GM23248 (cell line): Measurements from ENCODE around the gene EIF4E. TPM values are rescaled to one million over a fixed set of nuclear protein-coding genes. Genes with fewer than 3 reads are reported as not detected.
A peak's percentile ranks its signal among the peaks of the same experiment; 100 is the strongest.

ENCODE experiments used
- DNase-seq: peaks from one replicate; pipeline ENCODE4 v3.0.0-alpha.2; 2015
- H2AFZ ChIP-seq: fragments of 200-600 bp; sonication (generic); 2 replicates; pipeline ENCODE4 v1.6.1; 2016; ENCODE audit warnings: antibody characterized with exemption
- H3F3A ChIP-seq: fragments of 200-600 bp; sonication (generic); 2 replicates; pipeline ENCODE4 v1.6.1; 2016; ENCODE audit warnings: mild to moderate bottlenecking, antibody characterized with exemption, mixed run types; ENCODE audit not compliant: insufficient read depth
- H3K27ac ChIP-seq: fragments of 200-600 bp; sonication (generic); 2 replicates; pipeline ENCODE4 v1.5.1; 2016; ENCODE audit warnings: mild to moderate bottlenecking
- H3K27me3 ChIP-seq: fragments of 200-600 bp; sonication (generic); replicated peaks from 2 replicates; pipeline ENCODE4 v1.6.1; 2016; ENCODE audit warnings: mild to moderate bottlenecking; ENCODE audit not compliant: insufficient read depth
- H3K36me3 ChIP-seq: fragments of 200-600 bp; sonication (generic); 2 replicates; pipeline ENCODE4 v1.6.1; 2016; ENCODE audit warnings: low read depth, mild to moderate bottlenecking
- H3K4me1 ChIP-seq: fragments of 200-600 bp; sonication (generic); 2 replicates; pipeline ENCODE4 v1.6.1; 2016; ENCODE audit warnings: mild to moderate bottlenecking; ENCODE audit not compliant: insufficient read depth
- H3K4me2 ChIP-seq: fragments of 200-600 bp; sonication (generic); one replicate; pipeline ENCODE4 v1.6.1; 2016; ENCODE audit warnings: mild to moderate bottlenecking; ENCODE audit not compliant: unreplicated experiment
- H3K4me3 ChIP-seq: fragments of 200-600 bp; sonication (generic); 2 replicates; pipeline ENCODE4 v1.5.1; 2016; ENCODE audit warnings: mild to moderate bottlenecking
- H3K79me2 ChIP-seq: fragments of 200-600 bp; sonication (generic); 2 replicates; pipeline ENCODE4 v1.6.1; 2016; ENCODE audit warnings: mild to moderate bottlenecking; ENCODE audit not compliant: insufficient read depth
- H3K9ac ChIP-seq: fragments of 200-600 bp; sonication (generic); 2 replicates; pipeline ENCODE4 v1.6.1; 2016; ENCODE audit warnings: mild to moderate bottlenecking
- H3K9me2 ChIP-seq: fragments of 200-600 bp; sonication (generic); 2 replicates; pipeline ENCODE4 v1.6.1; 2016; ENCODE audit warnings: mixed run types, mild to moderate bottlenecking, moderate library complexity; ENCODE audit not compliant: insufficient read depth
- H3K9me3 ChIP-seq: fragments of 200-600 bp; sonication (generic); one replicate; pipeline ENCODE4 v1.6.1; 2017; ENCODE audit warnings: low read depth
- H4K20me1 ChIP-seq: fragments of 200-600 bp; sonication (generic); 2 replicates; pipeline ENCODE4 v1.6.0; 2016; ENCODE audit not compliant: insufficient read depth
- EZH2 ChIP-seq: fragments of 200-600 bp; sonication (generic); IDR thresholded peaks from 2 replicates; pipeline ENCODE4 v1.6.1; 2018; ENCODE audit warnings: antibody characterized with exemption, mild to moderate bottlenecking; ENCODE audit not compliant: insufficient read depth, poor library complexity, severe bottlenecking
- EZH2phosphoT487 ChIP-seq: fragments of 200-600 bp; sonication (generic); IDR thresholded peaks from 2 replicates; pipeline ENCODE4 v1.6.1; 2018; ENCODE audit warnings: antibody characterized with exemption, moderate library complexity, mild to moderate bottlenecking, low read depth; ENCODE audit not compliant: insufficient read depth
- WGBS, 2 experiments: methylation state at CpG; one replicate each; pipeline ENCODE4 v1.1.6; 2015 to 2017; ENCODE audit warnings: low lambda C conversion rate in 2 of 2, low coverage in 1 of 2; ENCODE audit errors: missing lambda C conversion rate in 2 of 2; 5-methylcytosine and 5-hydroxymethylcytosine counted together
- in situ Hi-C: fragments of 300-500 bp; cut with MboI; formaldehyde crosslinking; loops from 2 replicates; pipeline ENCODE4 v1.15.0; 2020
- polyA plus RNA-seq: library from polyadenylated mRNA; unstranded; fragments of >200 nt; fragmentation: Nextera tagmentation; extraction: Ambion mirVana; gene quantifications from 2 replicates; pipeline ENCODE4 v1.2.1, GENCODE V29; 2016
- total RNA-seq: library from RNA; depleted of rRNA; stranded (reverse); fragments of >200 nt; shearing (Covaris generic); gene quantifications from 2 replicates; pipeline ENCODE4 v1.2.3, GENCODE V29; 2014

EIF4E gene
- total and polyA plus RNA-seq, 2 experiments from 2014 or later, result 113 to 133 TPM

DNA sequence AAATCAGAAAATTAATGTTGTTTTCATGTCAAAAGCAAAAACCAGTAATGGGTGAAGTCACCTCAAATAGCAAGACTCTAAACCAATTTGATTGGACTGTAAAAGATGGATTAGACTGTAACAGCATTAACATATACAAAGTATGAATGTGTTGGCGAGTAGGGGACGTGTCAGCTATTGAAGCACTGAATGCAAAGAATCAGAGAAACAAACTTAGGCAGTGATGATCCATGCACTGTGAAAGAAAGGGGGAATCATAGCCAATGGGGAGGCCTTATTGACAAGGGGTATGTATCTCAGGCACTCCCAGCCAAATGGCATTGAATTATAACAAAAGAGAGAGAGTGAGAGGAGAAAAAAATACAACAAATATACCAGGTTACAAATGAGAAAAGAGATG lies 30.5 kb upstream of the EIF4E start:
- no peak for TF ChIP-seq EZH2
- TF ChIP-seq EZH2phosphoT487, result no peak
- Histone ChIP-seq H3K27ac (no peak overlapping the region), H3K4me2 (no peak overlapping the region), H3K9me3 (no peaks in the 10 kb centered on the region), H3K27me3 (no peaks in the 10 kb centered on the region), H2AFZ (no peak overlapping the region), H3F3A (0 out of 2 replicates have a peak, but pooled peaks cover 13% of the 10 kb centered on the region), H3K79me2 (no peaks in the 10 kb centered on the region), H3K36me3 (no peaks in the 10 kb centered on the region), H3K4me3 (no peak overlapping the region), H3K9ac (no peak overlapping the region), H3K4me1 (peaks cover 13% of the 10 kb centered on the region), H3K9me2 (no peaks in the 10 kb centered on the region), H4K20me1 (no peaks in the 10 kb centered on the region)
- 93 to 98% methylated on average over 2 of the region's 2 CpGs for WGBS, 2 experiments
- DNase-seq, result no peak
- in situ Hi-C loops, result no loop called here

DNA sequence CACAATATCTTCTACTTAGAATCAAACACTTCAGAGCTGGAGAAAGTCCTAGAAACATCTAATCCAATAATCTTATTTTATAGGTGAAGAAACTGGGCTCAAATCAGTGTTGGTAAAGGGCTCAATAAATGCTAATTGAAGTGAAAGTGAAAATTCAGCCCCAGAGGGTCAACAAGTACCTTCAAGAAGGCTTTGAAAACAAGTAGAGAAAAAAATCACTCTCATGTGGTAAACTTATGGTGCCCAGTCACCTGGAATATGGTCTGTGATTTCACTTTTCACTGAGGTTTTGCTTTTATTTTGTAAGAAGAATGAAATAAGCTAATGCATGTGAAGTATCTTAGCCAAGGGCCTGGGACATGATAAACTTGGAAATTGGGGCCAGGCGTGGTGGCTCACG lies 29.1 kb upstream of the EIF4E start:
- H3K4me2 ChIP-seq, result no peak overlapping the region
- DNase-seq, result no peak
- no peak overlapping the region for H2AFZ ChIP-seq
- no peaks in the 10 kb centered on the region for H3F3A ChIP-seq
- H3K9me3 ChIP-seq, result no peaks in the 10 kb centered on the region
- no peaks in the 10 kb centered on the region for H3K36me3 ChIP-seq
- no peaks in the 10 kb centered on the region for H3K4me1 ChIP-seq
- WGBS, 2 experiments, result 92 to 97% methylated on average over 2 of the region's 2 CpGs
- H3K9ac ChIP-seq, result no peak overlapping the region
- no peaks in the 10 kb centered on the region for H4K20me1 ChIP-seq
- TF ChIP-seq EZH2, result no peak
- TF ChIP-seq EZH2phosphoT487, result no peak
- H3K27me3 ChIP-seq, result no peaks in the 10 kb centered on the region
- no peak overlapping the region for H3K27ac ChIP-seq
- no peak overlapping the region for H3K4me3 ChIP-seq
- no peaks in the 10 kb centered on the region for H3K79me2 ChIP-seq
- in situ Hi-C loops, result no loop called here
- H3K9me2 ChIP-seq, result no peaks in the 10 kb centered on the region

DNA sequence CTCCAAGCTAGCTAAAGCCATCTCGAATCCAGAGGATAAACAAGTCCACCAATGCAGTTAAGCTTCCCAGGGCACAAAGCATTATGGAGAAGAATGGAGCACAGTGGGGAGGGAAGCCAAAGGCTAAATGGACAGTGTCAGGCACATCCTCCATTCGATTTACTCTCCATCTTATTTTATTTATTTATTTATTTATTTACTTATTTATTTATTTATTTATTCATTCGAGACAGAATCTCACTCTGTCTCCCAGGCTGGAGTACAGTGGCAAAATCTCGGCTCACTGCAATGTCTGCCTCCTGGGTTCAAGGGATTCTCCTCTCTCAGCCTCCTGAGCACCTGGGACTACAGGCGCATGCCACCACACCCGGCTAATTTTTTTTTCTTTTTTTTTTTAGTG lies 26.3 kb upstream of the EIF4E start:
- no peak for DNase-seq
- Histone ChIP-seq H2AFZ (no peak overlapping the region), H3K79me2 (no peaks in the 10 kb centered on the region), H4K20me1 (no peaks in the 10 kb centered on the region), H3K9me3 (no peaks in the 10 kb centered on the region), H3K36me3 (no peaks in the 10 kb centered on the region), H3K27me3 (no peaks in the 10 kb centered on the region), H3F3A (no peaks in the 10 kb centered on the region), H3K9ac (no peak overlapping the region), H3K4me3 (no peak overlapping the region), H3K4me2 (no peak overlapping the region), H3K9me2 (no peaks in the 10 kb centered on the region), H3K27ac (no peak overlapping the region), H3K4me1 (no peaks in the 10 kb centered on the region)
- TF ChIP-seq EZH2 (no peak), EZH2phosphoT487 (no peak)
- WGBS, 2 experiments, result 70 to 73% methylated on average over 6 of the region's 6 CpGs
- in situ Hi-C loops, result no loop called here

DNA sequence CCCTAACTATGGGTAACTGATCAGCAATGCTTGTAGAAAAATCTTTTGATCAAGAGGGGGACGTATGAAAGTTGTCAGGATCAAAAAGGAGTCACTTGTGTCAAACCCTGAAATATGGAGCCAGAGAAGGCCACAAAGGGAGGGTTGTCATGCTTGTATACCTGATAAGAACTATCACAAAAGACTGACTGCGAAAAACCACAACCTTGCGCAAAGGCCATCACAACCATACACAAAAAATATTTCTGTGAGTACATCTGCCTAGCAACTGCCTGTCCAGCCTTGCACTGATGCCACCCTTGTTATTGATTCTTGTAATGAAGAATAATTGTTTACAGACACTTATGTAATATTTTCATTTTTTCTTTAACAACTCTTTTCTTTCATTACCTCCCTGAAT lies 22.8 kb upstream of the EIF4E start:
- Histone ChIP-seq H3K4me3 (no peak overlapping the region), H3K79me2 (no peaks in the 10 kb centered on the region), H3K27ac (no peak overlapping the region), H3K4me1 (no peaks in the 10 kb centered on the region), H3K9me3 (no peaks in the 10 kb centered on the region), H3K9me2 (no peaks in the 10 kb centered on the region), H3F3A (no peaks in the 10 kb centered on the region), H4K20me1 (no peaks in the 10 kb centered on the region), H2AFZ (no peak overlapping the region), H3K27me3 (no peaks in the 10 kb centered on the region), H3K9ac (no peak overlapping the region), H3K4me2 (no peak overlapping the region), H3K36me3 (no peaks in the 10 kb centered on the region)
- 90 to 91% methylated on average over 3 of the region's 3 CpGs for WGBS, 2 experiments
- DNase-seq, result no peak
- in situ Hi-C loops, result no loop called here
- TF ChIP-seq EZH2 (no peak), EZH2phosphoT487 (no peak)

DNA sequence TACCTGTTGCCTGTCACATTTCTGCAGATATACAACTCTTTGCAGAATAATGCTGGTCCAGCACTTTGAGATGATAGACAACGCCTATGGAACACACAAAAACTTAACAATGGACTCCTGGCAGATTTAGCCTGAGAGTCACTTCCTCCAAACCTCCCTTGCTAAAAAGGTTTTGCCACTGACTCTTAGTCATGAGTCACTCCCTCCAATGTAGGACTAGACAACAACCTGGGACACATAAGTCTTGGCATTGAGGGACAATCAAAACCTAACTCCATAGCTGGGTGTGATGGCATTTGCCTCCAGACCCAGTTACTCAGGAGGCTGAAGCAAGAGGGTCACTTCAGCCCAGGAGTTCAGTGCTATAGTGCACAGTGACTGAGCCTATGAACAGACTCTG lies 22.0 kb upstream of the EIF4E start:
- Histone ChIP-seq H3K36me3 (no peaks in the 10 kb centered on the region), H3K4me3 (no peak overlapping the region), H3F3A (0 out of 2 replicates have a peak, but pooled peaks cover 4% of the 10 kb centered on the region), H4K20me1 (no peaks in the 10 kb centered on the region), H3K9me2 (no peaks in the 10 kb centered on the region), H3K27me3 (no peaks in the 10 kb centered on the region), H3K27ac (no peak overlapping the region), H3K4me2 (no peak overlapping the region), H2AFZ (no peak overlapping the region), H3K4me1 (no peaks in the 10 kb centered on the region), H3K9me3 (no peaks in the 10 kb centered on the region), H3K79me2 (no peaks in the 10 kb centered on the region), H3K9ac (no peak overlapping the region)
- DNase-seq, result peak; percentile 58
- no peak for TF ChIP-seq EZH2phosphoT487
- WGBS, 2 experiments, result 45 to 64% methylated on average over 1 of the region's 1 CpG
- in situ Hi-C loops, result no loop called here
